ENCODE results near the gene TEDC1.

TEDC1 gene

GRCh38 chr14:105496831-105497591 lies 6.0 kb downstream of the TEDC1 start:
- no peak for DNase-seq (ENCODE audit: low spot score)

GRCh38 chr14:105497671-105498429 lies 6.8 kb downstream of the TEDC1 start:
- DNase-seq (ENCODE audit: low spot score): no peak

- peak; percentile 78 for DNase-seq (ENCODE audit: low spot score)
Observed at GRCh38 chr14:105498430-105499255, 7.6 kb downstream of the TEDC1 start.

- DNase-seq (ENCODE audit: low spot score): peak; percentile 97
Observed at GRCh38 chr14:105499256-105500035, 8.4 kb downstream of the TEDC1 start.

GRCh38 chr14:105500036-105500725 lies 9.1 kb downstream of the TEDC1 start:
- peak; percentile 42 for DNase-seq (ENCODE audit: low spot score)

- no peak for DNase-seq (ENCODE audit: low spot score)
Observed at GRCh38 chr14:105500726-105501101, 9.7 kb downstream of the TEDC1 start.

GRCh38 chr14:105501504-105502291 lies 10.7 kb downstream of the TEDC1 start:
- no peak for DNase-seq (ENCODE audit: low spot score)

- DNase-seq (ENCODE audit: low spot score): no peak
Observed at GRCh38 chr14:105502446-105503295, 11.6 kb downstream of the TEDC1 start.

GRCh38 chr14:105503296-105503640 lies 12.2 kb downstream of the TEDC1 start:
- DNase-seq (ENCODE audit: low spot score): no peak

- DNase-seq (ENCODE audit: low spot score): no peak
Observed at GRCh38 chr14:105503935-105504692, 13.1 kb downstream of the TEDC1 start.

GRCh38 chr14:105505101-105505500 lies 14.1 kb downstream of the TEDC1 start:
- DNase-seq (ENCODE audit: low spot score): no peak

GRCh38 chr14:105507247-105507646 lies 16.2 kb downstream of the TEDC1 start:
- no peak for DNase-seq (ENCODE audit: low spot score)

- no peak for DNase-seq (ENCODE audit: low spot score)
Observed at GRCh38 chr14:105508069-105508468, 17.0 kb downstream of the TEDC1 start.

- no peak for DNase-seq (ENCODE audit: low spot score)
Observed at GRCh38 chr14:105508601-105509000, 17.6 kb downstream of the TEDC1 start.

- no peak for DNase-seq (ENCODE audit: low spot score)
Observed at GRCh38 chr14:105517096-105517495, 26.1 kb downstream of the TEDC1 start.

- no peak for DNase-seq (ENCODE audit: low spot score)
Observed at GRCh38 chr14:105519946-105520698, 29.1 kb downstream of the TEDC1 start.

- no peak for DNase-seq (ENCODE audit: low spot score)
Observed at GRCh38 chr14:105525326-105525725, 34.3 kb downstream of the TEDC1 start.
